HG03280 (cell line): ENCODE results near the gene PLS1.
"Not testable (repeated sequence)": the region's sequence is repeated elsewhere in the genome, so short reads cannot be mapped to it uniquely, and the experiment has no call there.

ENCODE experiments used
- ATAC-seq: cut with Tn5 transposase; IDR thresholded peaks from one replicate; pipeline ENCODE4 v1.9.1; 2021; ENCODE audit warnings: mild to moderate bottlenecking, moderate library complexity; ENCODE audit not compliant: unreplicated experiment

Gene PLS1

DNA sequence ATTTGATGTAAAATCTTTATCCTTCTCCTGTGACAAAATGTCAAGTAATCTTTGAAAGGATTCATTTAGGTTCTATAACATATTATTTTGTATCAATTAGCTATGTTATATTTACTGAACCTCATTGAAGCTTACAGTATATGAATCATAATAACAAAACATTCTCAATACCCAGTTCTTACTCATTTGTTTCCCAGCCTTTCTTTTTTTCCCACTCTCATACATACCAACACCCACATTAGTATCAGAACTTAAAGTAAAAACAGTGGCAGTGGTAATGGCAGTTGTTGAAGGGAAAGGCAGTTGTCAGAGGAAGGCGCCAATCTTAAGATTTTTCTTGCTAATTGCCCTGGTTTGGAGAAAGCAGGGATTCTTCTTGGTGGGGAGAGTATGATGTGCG is 94.4 kb downstream of the PLS1 start:
- no peak for ATAC-seq

DNA sequence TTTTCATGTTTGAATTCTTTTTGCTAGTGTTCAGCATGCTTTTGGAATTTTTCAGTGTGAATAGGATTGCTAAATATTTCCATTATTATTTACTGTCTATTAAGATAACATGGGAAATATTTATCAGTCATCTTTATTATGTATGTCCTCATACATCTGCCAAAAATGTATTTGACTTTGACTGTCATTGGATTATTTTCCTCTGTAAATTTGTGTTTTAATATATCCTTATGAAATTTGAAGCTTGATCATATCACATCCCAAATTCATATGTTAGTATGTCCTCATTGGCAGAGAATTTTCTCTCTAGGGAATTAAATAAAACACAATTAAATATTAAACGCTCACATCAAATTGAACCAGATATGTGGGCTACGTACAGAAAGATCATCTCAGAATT is 95.3 kb downstream of the PLS1 start:
- no peak for ATAC-seq

DNA sequence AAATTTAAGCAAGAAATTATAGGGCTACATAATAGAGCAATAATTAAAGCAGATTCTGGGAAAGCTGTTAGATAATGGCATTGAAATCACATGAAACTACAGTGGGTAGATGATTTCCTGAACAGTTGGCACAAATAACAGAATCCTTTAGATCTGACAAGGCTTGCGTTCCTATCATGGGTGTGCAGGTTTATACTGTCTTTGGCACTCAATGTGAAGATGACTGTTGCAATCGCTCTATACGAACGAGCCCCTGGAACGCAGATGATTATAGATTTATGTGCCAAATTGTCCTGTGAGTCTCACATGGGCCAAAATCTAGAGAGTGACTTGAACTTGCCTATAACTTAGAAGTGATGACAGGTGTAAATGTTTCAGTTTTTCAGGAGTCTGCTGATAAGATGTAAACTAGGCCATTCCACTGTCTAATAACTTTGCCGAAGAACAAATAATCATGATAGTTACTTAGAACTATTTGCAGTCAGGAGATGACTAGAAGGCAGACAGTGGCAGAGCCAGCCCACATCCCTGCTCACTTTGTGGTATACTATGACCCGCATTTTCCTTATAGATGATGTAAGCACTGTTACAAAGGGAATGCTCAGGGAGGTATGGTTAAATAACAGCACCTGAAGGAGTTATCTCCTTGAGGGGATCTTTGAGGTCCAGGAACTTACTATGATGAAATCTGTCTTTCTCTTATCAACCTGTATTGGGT is 97.1 kb downstream of the PLS1 start:
- ATAC-seq = no peak

DNA sequence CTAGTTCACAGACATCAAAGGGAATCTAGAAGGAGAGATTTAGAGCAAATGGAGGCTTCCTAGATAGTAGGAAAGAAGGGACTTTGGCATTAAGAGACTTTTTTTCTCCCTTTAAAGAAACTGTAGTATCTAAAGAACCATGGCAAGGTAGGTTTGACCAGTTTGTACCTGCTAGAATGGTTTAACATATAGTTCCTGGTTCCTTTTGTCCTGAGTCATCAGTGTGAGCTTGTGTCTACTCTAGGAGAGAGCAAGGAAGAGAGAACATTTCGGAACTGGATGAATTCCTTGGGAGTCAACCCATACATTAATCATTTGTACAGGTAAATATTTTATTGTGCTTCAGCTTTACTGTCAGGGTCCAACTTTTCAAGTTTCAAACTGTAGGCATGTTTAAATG is 98.0 kb downstream of the PLS1 start:
- no peak for ATAC-seq

DNA sequence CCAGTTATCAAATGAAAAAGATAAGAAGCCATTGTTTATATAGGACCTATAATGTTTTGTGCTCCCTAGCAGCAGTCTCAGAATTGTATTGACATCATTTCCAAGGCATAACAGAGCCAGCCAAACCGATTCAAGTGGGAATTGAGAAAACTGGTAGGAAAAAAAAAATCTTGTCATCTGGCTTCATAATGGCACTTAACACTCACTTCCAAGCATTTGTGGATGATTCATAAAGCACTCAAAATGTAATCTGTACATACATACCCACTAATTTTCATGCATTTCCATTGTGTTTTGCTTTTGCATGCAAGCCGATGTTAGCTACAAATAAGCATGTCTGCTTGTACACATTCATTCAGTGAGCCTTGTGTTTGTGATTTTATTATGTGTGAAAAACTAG is 109.0 kb downstream of the PLS1 start:
- no peak for ATAC-seq

DNA sequence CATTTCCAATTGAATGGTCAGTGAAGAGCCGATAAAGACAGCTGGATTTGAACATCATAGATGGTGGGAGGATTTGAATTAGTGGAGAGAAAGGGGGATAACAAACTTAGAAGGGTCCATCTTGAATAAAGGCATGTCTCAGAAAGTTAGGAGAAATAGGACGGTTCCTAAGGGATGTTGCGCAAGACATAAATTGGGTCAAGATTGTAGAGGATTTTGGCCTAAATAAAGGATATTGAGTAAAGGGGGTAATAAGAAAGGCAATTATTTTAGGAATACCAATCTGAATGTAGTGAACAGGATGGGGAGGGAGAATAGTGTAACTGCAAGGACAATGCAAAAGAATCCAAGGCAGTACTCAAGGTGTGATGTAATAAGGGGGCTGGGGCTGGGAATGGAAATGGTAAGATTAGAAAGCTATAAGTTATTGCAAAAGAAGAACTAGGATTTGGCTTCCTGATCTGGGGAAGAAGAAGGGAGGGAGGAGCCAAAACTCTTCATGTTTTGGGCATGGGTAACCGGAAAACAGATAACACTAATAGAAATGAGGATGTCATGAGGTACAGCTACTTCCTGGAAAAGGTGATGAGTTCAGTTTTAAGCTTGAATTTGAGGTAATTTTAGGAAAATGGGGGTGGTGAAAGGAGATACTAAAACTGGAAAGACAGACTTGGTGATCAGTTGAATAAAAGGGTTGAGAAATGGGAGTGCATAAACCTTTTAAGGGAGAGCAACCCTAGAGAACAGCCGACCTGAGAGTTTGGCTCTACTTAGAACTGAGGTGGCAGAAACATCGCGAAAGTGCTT is 110.3 kb downstream of the PLS1 start:
- ATAC-seq = no peak

DNA sequence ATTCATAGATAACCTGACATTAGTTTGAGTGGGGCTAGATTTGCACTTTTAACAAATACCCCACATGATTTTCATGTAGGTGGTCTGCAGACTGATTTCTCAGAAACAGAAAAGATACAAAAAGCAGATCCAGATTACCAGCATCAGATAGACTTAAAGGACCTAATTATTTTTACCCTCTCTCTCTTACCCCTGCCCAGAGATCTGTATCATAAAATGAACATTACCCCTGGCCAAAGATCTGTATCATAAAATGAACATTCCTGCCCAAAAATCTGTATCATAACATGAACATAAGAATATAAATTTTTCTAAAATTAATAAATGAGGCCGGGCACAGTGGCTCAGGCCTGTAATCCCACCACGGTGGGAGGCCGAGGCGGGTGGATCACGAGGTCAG is 113.0 kb downstream of the PLS1 start:
- no peak for ATAC-seq

DNA sequence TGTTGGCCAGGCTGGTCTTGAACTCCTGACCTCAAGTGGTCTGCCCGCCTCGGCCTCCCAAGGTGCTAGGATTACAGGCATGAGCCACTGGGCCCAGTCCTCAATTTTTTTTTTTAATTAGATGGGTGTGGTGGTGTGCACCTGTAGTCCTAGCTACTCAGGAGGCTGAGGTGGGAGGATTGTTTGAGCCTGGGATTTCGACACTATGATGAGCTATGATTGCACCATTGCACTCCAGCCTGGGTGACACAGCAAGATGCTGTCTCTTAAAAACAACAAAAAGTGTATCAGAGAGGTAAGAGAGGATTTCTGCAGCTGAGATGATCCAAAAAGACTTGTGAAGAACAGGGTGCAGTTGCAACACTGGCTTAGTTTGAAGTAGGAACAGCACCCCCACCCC is 118.7 kb downstream of the PLS1 start:
- not testable (repeated sequence) for ATAC-seq

DNA sequence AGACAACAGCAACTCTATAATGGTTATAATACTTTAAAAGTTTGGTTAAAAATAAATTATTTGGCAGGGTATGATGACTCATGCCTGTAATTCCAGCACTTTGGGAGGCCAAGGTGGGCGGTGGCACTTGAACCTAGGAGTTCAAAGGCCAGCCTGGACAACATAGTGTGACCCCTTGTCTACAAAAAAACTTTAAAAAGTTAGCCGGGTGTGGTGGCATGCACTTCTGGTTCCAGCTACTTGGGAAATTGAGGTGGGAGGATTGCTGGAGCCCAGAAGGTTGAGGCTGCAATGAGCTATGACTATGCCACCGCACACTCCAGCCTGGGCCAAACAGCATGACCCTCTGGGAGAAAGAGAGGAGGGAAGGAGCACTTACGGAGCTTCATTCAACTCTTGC is 119.9 kb downstream of the PLS1 start:
- no peak for ATAC-seq

DNA sequence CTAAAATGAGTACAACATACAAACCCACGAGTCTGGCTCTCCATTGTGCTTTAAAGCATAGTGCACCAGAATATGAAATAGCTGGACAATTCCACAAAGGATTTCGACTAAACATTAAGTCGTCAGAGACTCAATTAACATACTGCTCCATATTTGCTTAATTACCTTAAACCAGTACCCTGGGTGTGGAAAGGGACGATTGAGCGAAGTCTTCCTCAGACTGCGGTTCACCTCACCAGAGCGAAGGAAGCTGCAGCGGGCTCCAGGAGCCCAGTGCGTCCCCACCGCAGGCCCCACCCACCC is 127.4 kb downstream of the PLS1 start:
- peak; percentile 22 for ATAC-seq

DNA sequence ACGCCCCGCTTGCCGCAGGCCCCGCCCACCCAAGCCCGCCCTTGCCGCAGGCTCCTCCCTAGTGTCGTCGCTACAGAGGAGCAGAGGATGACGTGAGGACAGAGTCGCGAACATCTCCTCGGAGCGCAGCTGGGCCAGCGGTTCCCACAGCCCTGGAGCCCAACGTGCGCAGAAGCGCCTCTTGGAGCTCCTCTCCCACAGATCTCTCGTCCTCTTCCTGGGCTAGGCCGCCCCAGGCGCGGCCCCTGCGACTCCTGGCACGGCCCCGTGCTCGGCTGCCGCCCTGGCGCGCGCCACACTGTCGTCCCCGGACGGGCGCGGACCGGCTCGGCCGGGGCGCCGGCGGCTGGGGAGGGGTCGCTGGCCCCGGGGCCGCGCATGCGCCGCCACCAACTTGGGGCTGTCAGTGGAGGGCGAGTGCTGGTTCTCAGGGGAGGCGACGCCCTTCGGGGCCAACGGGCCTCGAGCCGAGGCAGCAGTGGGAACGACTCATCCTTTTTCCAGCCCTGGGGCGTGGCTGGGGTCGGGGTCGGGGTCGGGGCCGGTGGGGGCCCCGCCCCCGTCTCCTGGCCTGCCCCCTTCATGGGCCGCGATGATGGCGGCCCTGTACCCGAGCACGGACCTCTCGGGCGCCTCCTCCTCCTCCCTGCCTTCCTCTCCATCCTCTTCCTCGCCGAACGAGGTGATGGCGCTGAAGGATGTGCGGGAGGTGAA is 127.9 kb downstream of the PLS1 start, which contains the start of gene TRPC1:
Gene TRPC1 (plus strand): TSS at position 67 of the 714 bp plus-strand sequence. CDS start 526 bp downstream, at position 593.
- ATAC-seq = peak; percentile 99

DNA sequence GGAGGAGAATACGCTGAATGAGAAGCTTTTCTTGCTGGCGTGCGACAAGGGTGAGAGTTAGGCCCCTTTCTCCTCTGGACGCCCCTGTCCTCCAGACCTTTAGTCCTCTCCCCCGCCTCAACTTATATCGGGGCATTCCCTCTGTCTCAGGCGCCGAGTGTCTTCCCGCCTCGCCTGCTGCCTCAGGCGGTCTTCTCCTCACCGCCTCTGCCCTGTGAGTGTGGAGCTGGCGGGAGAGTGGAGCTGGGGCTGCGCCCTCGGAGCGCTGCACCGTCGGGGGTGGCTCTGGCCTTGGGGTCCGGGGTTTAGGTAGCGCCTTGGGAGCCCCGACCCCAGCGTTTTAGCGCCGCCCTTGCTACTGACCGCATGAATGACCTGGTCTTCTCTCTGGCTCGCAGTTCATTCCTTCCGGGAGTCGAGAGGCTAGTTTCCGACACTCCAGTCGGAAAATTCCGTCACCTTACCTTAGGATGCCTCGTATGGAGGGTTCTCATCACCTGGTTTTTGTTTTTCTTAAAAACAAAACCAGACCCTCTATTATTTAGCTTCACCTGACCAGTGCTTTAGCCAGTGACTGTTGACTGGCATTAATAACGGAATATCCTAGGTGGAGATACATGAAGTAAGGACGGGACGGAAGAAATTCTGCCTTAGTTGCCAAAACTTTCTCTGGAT is 128.6 kb downstream of the PLS1 start:
- ATAC-seq = no peak

DNA sequence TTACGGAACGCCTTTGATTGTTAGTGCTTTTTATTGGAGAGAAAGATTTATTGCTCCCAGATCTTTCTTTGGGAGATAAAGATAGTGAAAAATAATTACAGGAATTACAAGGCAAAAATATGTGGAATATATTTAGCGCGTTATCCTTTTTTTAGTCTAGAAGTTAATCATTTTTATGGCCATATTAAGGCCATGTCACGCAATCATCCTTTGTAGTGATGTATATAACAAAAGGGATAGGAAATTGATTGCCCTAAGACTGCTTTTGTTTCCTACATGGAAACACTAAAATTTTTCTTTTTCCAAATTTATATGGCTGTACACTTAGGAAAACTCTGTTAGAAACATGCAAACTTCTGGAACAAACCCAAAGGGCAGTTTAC is 129.2 kb downstream of the PLS1 start:
- ATAC-seq = no peak

DNA sequence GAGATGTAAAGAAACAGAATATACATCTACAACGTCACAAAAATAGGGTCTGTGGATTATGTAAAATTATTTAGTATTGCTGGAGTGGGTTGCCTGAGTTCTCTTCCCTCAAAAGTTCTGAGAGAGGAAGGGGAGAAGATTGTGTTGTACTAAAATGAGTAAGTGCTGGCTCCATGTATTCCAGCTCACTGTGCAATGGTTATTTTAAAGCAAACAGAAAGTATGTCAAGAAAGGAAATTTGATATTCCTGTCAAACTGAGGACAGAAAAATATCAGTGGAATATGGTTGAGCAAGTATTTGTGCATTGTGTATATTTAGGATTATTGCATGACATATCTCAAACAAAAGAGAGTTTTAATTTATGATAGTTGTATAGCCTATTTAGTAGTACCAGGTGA is 129.8 kb downstream of the PLS1 start:
- ATAC-seq = no peak

DNA sequence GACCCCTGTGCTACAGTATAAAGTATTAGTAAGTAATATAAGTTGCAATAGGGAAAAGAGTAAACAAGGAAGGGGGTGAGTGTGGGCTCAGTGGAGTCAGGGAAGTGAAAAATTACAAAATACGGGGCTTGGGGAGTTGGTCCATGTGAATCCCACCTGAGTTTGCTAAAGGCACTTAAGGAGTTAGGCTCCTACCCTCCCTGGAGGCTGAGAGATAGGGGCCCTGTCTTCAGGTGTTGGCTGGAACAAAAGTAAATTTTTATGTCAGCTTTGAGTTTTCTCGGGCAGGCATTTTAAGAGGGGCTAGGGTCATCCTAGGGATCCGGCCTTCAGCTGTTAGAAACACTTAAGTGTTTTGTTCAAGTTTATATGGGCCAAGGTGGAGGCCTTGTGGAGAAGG is 135.9 kb downstream of the PLS1 start:
- no peak for ATAC-seq

DNA sequence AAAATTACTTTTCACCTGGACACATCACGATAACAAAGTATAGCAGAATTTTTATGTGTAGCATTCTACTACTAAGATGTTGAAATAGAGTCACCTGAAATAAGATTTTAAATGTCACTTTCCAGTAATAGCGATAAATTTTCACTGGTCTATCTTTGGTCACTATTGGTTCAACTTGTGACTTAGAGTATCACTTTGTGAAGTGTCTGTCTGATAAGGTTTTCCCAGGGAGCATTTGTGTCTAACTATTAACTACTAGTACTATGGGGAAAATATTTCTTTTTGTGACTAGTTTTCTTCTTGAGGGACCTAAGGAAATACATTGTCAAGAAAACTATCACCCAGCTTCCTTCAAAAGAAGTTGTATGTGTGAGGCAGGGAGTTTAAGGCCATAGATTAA is 138.6 kb downstream of the PLS1 start:
- no peak for ATAC-seq

DNA sequence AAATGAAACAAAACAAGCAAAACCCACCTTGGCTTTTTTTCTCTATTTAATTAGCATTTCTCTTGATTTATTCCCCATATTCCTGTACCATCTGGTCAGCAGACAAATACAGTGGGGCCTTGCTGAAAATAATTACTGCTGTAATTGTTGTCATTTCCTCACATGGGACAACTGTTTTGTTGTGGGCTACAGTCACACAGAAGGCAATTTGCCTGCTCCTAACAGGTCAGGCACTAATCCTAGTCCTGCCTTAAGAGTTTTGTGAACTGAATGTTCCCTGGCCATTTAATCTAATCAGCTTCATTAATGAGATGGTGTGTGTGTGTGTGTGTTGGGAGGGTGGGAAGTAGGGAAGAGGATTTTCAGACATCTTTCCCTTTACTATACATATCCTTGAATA is 139.3 kb downstream of the PLS1 start:
- no peak for ATAC-seq

DNA sequence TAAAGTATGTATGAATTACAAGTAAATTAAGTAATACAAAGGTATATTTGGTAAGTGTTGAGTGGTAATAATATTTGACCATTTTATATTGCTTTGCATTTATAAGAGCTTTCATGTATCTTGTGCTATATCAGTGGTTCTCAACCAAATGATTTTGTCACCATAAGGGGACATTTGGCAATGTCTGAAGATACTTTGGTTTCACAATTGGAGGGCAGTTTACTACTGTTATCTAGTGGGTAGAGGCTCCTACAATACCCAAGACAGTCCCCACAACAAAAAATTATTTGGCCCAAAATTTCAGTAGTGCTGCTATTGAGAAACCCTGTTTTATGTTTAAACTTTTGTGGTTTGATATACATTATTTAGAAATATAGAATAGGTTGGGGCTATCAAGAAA is 142.2 kb downstream of the PLS1 start:
- no peak for ATAC-seq

DNA sequence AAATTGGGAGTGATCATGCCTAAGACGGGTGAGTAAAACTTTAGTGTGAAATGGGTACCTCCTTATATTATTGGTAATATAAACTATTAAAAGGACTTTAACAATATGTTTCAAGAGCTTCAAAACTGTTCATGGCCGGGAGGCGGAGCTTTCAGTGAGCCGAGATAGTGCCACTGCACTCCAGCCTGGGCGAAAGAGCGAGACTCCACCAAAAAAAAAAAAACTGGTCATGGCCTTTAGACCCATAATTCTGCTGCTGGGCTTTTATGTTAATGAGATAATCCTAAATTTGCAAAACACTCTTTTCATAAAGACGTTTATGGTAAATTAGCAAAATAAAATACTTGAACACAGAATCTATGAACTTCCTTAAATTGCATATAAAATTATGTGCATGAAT is 150.5 kb downstream of the PLS1 start:
- no peak for ATAC-seq

DNA sequence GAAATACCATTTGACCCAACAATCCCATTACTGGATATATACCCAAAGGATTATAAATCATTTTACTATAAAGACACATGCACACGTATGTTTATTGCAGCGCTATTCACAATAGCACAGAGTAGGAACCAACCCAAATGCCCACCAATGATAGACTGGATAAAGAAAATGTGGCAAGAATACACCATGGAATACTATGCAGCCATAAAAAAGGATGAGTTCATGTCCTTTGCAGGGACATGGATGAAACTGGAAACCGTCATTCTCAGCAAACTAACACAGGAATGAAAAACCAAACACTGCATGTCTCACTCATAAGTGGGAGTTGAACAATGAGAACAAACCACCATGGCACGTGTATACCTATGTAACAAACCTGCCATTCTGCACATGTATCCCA is 154.3 kb downstream of the PLS1 start:
- ATAC-seq = not testable (repeated sequence)

DNA sequence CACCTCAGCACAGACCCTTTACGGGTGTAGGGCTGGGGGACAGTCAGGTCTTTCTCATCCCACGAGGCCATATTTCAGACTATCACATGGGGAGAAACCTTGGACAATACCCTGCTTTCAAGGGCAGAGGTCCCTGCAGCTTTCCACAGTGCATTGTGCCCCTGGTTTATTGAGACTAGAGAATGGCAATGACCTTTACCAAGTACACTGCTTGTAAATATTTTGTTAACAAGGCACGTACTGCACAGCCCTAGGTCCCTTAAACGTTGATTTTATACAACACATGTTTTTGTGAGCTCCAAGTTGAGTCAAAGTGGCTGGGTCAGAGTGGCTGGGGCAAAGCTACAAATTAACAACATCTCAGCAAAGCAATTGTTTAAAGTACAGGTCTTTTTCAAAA is 156.4 kb downstream of the PLS1 start:
- not testable (repeated sequence) for ATAC-seq
